Measurements from ENCODE around the gene SECISBP2. TPM values are rescaled to one million over a fixed set of nuclear protein-coding genes. Genes with fewer than 3 reads are reported as not detected.
"Not testable (repeated sequence)": the region's sequence is repeated elsewhere in the genome, so short reads cannot be mapped to it uniquely, and the experiment has no call there.

Gene SECISBP2
- total RNA-seq, 1 donor from 2014 or later = 32.3 TPM

GRCh38 chr9:89295400-89295799 lies 22.9 kb upstream of the SECISBP2 start:
- H3K4me3 ChIP-seq (ENCODE audit: low read depth, low read length) = no peak overlapping the region
- DNase-seq (ENCODE audit: low read depth) = no peak
- TF ChIP-seq, protein P1, sequence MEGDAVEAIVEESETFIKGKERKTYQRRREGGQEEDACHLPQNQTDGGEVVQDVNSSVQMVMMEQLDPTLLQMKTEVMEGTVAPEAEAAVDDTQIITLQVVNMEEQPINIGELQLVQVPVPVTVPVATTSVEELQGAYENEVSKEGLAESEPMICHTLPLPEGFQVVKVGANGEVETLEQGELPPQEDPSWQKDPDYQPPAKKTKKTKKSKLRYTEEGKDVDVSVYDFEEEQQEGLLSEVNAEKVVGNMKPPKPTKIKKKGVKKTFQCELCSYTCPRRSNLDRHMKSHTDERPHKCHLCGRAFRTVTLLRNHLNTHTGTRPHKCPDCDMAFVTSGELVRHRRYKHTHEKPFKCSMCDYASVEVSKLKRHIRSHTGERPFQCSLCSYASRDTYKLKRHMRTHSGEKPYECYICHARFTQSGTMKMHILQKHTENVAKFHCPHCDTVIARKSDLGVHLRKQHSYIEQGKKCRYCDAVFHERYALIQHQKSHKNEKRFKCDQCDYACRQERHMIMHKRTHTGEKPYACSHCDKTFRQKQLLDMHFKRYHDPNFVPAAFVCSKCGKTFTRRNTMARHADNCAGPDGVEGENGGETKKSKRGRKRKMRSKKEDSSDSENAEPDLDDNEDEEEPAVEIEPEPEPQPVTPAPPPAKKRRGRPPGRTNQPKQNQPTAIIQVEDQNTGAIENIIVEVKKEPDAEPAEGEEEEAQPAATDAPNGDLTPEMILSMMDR (conservative IDR thresholded peaks at IDR 0.05; ENCODE audit: low read depth, low read length) = no peak

GRCh38 chr9:89301996-89302395 lies 16.3 kb upstream of the SECISBP2 start:
- DNase-seq (ENCODE audit: low read depth); H3K4me3 ChIP-seq (ENCODE audit: low read depth, low read length): not testable (repeated sequence)

DNA sequence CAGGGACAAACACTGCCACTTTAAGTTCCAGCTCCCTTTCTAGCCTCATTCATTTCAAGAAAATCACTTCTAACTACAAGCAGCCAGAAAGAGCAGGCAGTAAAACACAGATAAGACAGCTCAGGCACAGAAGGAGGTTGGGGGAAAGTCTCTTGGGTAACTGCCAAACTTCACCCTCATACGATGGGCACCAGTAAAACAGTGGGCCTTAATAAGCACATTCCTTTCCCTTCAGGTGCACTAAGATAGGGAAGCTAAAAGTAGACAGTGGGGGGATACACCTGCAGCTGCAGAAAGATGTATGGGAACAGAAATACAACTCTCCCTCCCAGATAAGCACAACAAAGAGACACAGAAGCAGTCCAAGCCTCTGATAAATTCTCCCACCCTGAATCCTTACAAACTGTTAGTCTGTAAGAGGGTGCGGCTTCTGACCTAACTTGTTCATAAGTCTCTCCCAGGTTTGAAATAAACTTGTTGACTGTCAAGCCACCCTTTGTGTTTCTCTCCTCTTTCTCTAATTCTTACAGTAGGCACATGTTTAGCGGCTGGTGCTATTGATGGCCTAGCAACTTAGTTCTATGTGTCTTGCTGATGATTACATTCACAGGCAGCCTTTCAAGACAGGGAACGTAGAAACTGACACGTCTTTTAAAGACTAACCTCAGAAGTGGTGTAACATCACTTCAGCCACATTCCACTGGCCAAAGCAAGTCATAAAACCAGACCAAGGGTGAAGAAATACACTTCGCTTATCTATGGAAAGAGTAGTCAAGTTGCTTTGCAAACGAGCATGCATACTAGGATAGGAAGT lies 14.1 kb upstream of the SECISBP2 start:
- TF ChIP-seq, protein P1 (conservative IDR thresholded peaks at IDR 0.05; ENCODE audit: low read depth, low read length) = no peak
- no peak for DNase-seq (ENCODE audit: low read depth)
- H3K4me3 ChIP-seq (ENCODE audit: low read depth, low read length) = no peak overlapping the region

- DNase-seq (ENCODE audit: low read depth) = no peak
- H3K4me3 ChIP-seq (ENCODE audit: low read depth, low read length) = no peak overlapping the region
- TF ChIP-seq, protein P1 (conservative IDR thresholded peaks at IDR 0.05; ENCODE audit: low read depth, low read length) = no peak
Measured at GRCh38 chr9:89304834-89305188, 13.5 kb upstream of the SECISBP2 start.

GRCh38 chr9:89305868-89306267 lies 12.4 kb upstream of the SECISBP2 start:
- H3K4me3 ChIP-seq (ENCODE audit: low read depth, low read length) = no peak overlapping the region
- TF ChIP-seq, protein P1 (conservative IDR thresholded peaks at IDR 0.05; ENCODE audit: low read depth, low read length) = no peak
- no peak for DNase-seq (ENCODE audit: low read depth)

DNA sequence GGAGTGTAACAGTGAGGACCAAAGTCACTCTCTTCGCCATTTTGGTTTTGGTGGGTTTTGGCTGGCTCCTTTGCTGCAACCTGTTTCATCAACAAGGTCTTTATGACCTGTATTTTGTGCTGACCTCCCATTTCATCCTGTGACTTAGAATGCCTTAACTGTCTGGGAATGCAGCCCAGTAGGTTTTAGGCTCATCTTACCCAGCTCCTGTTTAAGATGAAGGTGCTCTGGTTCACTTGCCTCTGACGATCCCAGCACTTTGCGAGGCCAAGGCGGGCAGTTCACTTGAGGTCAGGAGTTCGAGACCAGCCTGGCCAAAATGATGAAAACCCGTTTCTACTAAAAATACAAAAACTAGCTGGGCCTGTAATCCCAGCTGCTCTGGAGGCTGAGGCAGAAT lies 9.1 kb upstream of the SECISBP2 start:
- no peak overlapping the region for H3K4me3 ChIP-seq (ENCODE audit: low read depth, low read length)
- DNase-seq (ENCODE audit: low read depth) = no peak
- TF ChIP-seq, protein P1 (conservative IDR thresholded peaks at IDR 0.05; ENCODE audit: low read depth, low read length) = no peak

- no peak for DNase-seq (ENCODE audit: low read depth)
- peak overlapping the region; percentile 73 for H3K4me3 ChIP-seq (ENCODE audit: low read depth, low read length)
- TF ChIP-seq, protein P1 (conservative IDR thresholded peaks at IDR 0.05; ENCODE audit: low read depth, low read length) = no peak
Measured at GRCh38 chr9:89309608-89310474, 8.5 kb upstream of the SECISBP2 start.
